Measurements from ENCODE around the gene HIP1. TPM values are rescaled to one million over a fixed set of nuclear protein-coding genes. Genes with fewer than 3 reads are reported as not detected.
"Not testable (repeated sequence)": the region's sequence is repeated elsewhere in the genome, so short reads cannot be mapped to it uniquely, and the experiment has no call there.

The HIP1 gene
- polyA plus RNA-seq, 2 of the 4 experiments (the other 2 are of a cell fraction): 17.3 to 33.4 TPM

GRCh38 chr7:75698358-75698757 lies 40.4 kb downstream of the HIP1 start:
- TF ChIP-seq ZFP36 (IDR thresholded peaks at IDR 0.05; ENCODE audit: borderline replicate concordance, partially characterized antibody) (no peak), SMC3 (IDR thresholded peaks at IDR 0.05) (no peak), RCOR1 (IDR thresholded peaks at IDR 0.05; ENCODE audit: low read depth, low read length) (no peak), KDM1A (IDR thresholded peaks at IDR 0.05; ENCODE audit: low read depth) (no peak), HOXB5 (CRISPR knock-in tag; IDR thresholded peaks at IDR 0.05) (no peak), CEBPB (IDR thresholded peaks at IDR 0.05) (no peak), ZSCAN20 (CRISPR knock-in tag; IDR thresholded peaks at IDR 0.05) (no peak), ELK1 (IDR thresholded peaks at IDR 0.05; ENCODE audit: low read depth, low read length) (no peak), CHD4 (IDR thresholded peaks at IDR 0.05; ENCODE audit: borderline replicate concordance) (no peak), EHF (CRISPR knock-in tag; IDR thresholded peaks at IDR 0.05) (no peak), TFCP2L1 (CRISPR knock-in tag; IDR thresholded peaks at IDR 0.05) (no peak), MAX (IDR thresholded peaks at IDR 0.05) (no peak), POLR2A (IDR thresholded peaks at IDR 0.05; ENCODE audit: low read length) (no peak), HOXA7 (CRISPR knock-in tag; IDR thresholded peaks at IDR 0.05) (no peak), ZNF302 (CRISPR knock-in tag; IDR thresholded peaks at IDR 0.05) (no peak)
- ATAC-seq (no peak), FAIRE-seq (no peak), DNase-seq (ENCODE audit: low read depth in 1 of 2, low spot score in 1 of 2) (no peak)
- no peak overlapping the region for H3K27ac ChIP-seq
- CTCF ChIA-PET: interaction anchor here (0.5 to 2.0 kb wide), 4 partner anchors 16 to 64 kb away, joined by 3 to 5 read pairs (median 4); no protein-coding TSS in a partner anchor
- no peaks in the 10 kb centered on the region for H3K9me3 ChIP-seq
- H3K4me3 ChIP-seq: no peak overlapping the region
- H3K4me1 ChIP-seq: no peaks in the 10 kb centered on the region
- POLR2A ChIA-PET: no interaction called here
- H3K4me2 ChIP-seq: no peak overlapping the region

- H3K27ac ChIP-seq: no peak overlapping the region
- 92% methylated on average over 3 of the region's 4 CpGs for WGBS (ENCODE audit: missing lambda C conversion rate)
- ChIA-PET POLR2A (no interaction called here), CTCF (no interaction called here)
- ATAC-seq: no peak
- no peak overlapping the region for H3K4me2 ChIP-seq
- no peaks in the 10 kb centered on the region for H3K9me3 ChIP-seq
- no peak for FAIRE-seq
- TF ChIP-seq POLR2AphosphoS2 (conservative IDR thresholded peaks at IDR 0.05; ENCODE audit: low read length) (no peak), HOXB5 (CRISPR knock-in tag; IDR thresholded peaks at IDR 0.05) (no peak), TP53 (CRISPR knock-in tag; IDR thresholded peaks at IDR 0.05) (no peak), KDM1A (IDR thresholded peaks at IDR 0.05; ENCODE audit: low read depth) (no peak), HES2 (IDR thresholded peaks at IDR 0.05) (no peak), RNF2 (IDR thresholded peaks at IDR 0.05; ENCODE audit: borderline replicate concordance, low read depth) (no peak), EHF (CRISPR knock-in tag; IDR thresholded peaks at IDR 0.05) (no peak), PHF8 (IDR thresholded peaks at IDR 0.05; ENCODE audit: borderline replicate concordance, low read depth) (no peak), NR3C1 (IDR thresholded peaks at IDR 0.05) (no peak), JUNB (IDR thresholded peaks at IDR 0.05) (no peak)
- H3K4me3 ChIP-seq: no peak overlapping the region
- peaks cover 8% of the 10 kb centered on the region for H3K4me1 ChIP-seq
- no peak for DNase-seq (ENCODE audit: low read depth in 1 of 2, low spot score in 1 of 2)
These were observed 42.3 kb downstream of the HIP1 start for GRCh38 chr7:75696263-75697037.

- no peak for ATAC-seq
- POLR2A ChIA-PET: no interaction called here
- DNase-seq (ENCODE audit: low read depth in 1 of 2, low spot score in 1 of 2): no peak
- Histone ChIP-seq H3K4me3 (no peak overlapping the region), H3K4me2 (no peak overlapping the region), H3K9me3 (no peaks in the 10 kb centered on the region), H3K27ac (no peak overlapping the region), H3K4me1 (peaks cover 12% of the 10 kb centered on the region)
- CTCF ChIA-PET: interaction anchor here (0.7 to 0.9 kb wide), 2 partner anchors 10 to 73 kb away, joined by 3 to 4 read pairs; no protein-coding TSS in a partner anchor
- no peak for FAIRE-seq
- no peak for TF ChIP-seq USF2 (IDR thresholded peaks at IDR 0.05)
- no peak for TF ChIP-seq CBX8 (IDR thresholded peaks at IDR 0.05)
- TF ChIP-seq NPAS2 (CRISPR knock-in tag; IDR thresholded peaks at IDR 0.05; ENCODE audit: borderline replicate concordance): no peak
- no peak for TF ChIP-seq CHD2 (IDR thresholded peaks at IDR 0.05; ENCODE audit: low read length, partially characterized antibody)
- no peak for TF ChIP-seq E2F6 (IDR thresholded peaks at IDR 0.05; ENCODE audit: borderline replicate concordance, low read depth)
- TF ChIP-seq TP53 (CRISPR knock-in tag; IDR thresholded peaks at IDR 0.05): no peak
- TF ChIP-seq CEBPB (IDR thresholded peaks at IDR 0.05): no peak
- WGBS (ENCODE audit: missing lambda C conversion rate): 84% methylated on average over 6 of the region's 6 CpGs
These were observed 43.9 kb downstream of the HIP1 start for GRCh38 chr7:75694638-75695399.

- DNase-seq (ENCODE audit: low read depth in 1 of 2, low spot score in 1 of 2); H3K27ac ChIP-seq; H3K9me3 ChIP-seq; H3K4me2 ChIP-seq; ATAC-seq; CTCF ChIA-PET; H3K4me3 ChIP-seq; FAIRE-seq; POLR2A ChIA-PET: not testable (repeated sequence)
- H3K4me1 ChIP-seq: peaks cover 16% of the 10 kb centered on the region
- 83% methylated on average over 6 of the region's 6 CpGs for WGBS (ENCODE audit: missing lambda C conversion rate)
These were observed 45.1 kb downstream of the HIP1 start for GRCh38 chr7:75693668-75694067.
